Left colon (tissue), 2 donors: ENCODE measurements around the gene RPA1. TPM values are rescaled to one million over a fixed set of nuclear protein-coding genes. Genes with fewer than 3 reads are reported as not detected.

Experiments
- ATAC-seq: fragments of 200-7000 bp; cut with Tn5 transposase; one replicate; pipeline ENCODE4 v1.9.1; 2020; ENCODE audit warnings: mild to moderate bottlenecking, moderate library complexity
- DNase-seq, 2 donors: peaks; one replicate each; pipeline ENCODE4 v3.0.0-alpha.2; 2020
- intact Hi-C, 2 donors: fragments of 100-400 bp; cut with DNase I in 1 of 2; cut with micrococcal nuclease in 1 of 2; formaldehyde crosslinking; loops; one replicate each; pipeline versions ENCODE4 v1.11.2 to v1.14.0; 2022; cut with DNase I, micrococcal nuclease
- total RNA-seq, 2 donors: library from RNA; stranded (reverse); fragmentation: NEBNext Ultra II Directional; extraction: Animal tissue kit (Norgen Biotek cat#: 25700); gene quantifications; one replicate each; pipeline ENCODE4 v1.2.1, GENCODE V29; 2021
- donor health status: DM: no; HTN: no; CAD: no.
- donor health status: DM: yes; HTN: yes; CAD: no.

The RPA1 gene
- total RNA-seq, 2 donors from 2014 or later: 57.2 to 69.6 TPM

DNA sequence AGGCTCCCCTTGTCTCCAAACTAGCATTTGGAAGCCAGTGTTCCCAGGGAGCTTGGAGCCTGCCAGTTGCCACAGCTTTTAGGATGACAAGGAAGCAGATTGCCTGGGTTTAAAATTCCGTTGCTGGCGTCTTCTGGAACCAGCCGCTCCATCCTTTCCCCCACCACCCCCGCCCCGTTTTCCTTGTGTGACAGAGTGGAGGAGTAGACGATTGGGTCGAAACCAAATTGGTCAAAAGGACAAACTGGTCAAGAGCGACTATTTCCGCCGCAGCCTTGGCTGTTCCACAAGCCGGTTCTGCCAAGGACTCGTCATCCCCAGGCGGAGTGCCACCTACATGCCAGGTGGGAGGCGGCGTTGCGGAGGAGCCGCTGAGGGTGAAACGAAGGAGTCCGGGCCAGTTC, 91.1 kb downstream of the RPA1 start:
- intact Hi-C loops: no loop called here
- no peak for DNase-seq
- no peak for ATAC-seq

DNA sequence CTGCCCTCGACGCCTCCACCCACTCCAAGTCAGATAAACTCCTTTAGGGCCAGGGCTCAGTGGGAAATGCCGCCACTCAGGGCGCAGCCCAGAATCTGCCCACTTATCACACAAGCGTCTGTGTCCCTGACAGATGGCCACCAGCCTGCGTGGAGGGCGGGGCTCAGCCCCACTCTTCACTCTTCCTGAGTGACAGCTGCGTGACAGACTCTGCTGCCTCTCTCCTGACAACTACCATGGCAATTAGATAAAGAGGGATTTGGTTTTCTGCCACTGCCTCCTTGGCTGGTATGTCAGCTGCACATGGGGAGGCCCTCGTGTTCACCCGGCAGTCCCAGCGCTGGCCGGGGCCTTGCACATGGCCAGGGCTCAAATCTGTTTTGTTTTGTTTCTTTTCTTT, 99.2 kb downstream of the RPA1 start:
- DNase-seq (no peak), ATAC-seq (no peak)
- intact Hi-C loops: no loop called here

DNA sequence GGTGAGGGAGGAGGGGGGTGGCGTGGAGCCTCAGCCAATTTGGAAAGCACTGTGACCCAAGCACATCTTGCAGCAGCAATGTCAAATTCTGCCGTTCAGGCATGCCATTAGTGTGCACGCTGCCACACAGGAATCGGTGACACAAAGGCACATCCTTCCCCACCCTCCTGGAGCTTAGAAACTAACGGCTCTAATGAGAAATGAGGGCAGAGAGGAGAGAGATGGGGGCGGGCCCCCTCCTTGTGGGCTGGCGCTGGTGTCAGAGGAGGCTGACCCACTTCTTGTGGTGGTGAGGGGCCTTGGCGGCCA, 100.5 kb downstream of the RPA1 start:
- intact Hi-C loops: no loop called here
- DNase-seq: no peak
- ATAC-seq: no peak

DNA sequence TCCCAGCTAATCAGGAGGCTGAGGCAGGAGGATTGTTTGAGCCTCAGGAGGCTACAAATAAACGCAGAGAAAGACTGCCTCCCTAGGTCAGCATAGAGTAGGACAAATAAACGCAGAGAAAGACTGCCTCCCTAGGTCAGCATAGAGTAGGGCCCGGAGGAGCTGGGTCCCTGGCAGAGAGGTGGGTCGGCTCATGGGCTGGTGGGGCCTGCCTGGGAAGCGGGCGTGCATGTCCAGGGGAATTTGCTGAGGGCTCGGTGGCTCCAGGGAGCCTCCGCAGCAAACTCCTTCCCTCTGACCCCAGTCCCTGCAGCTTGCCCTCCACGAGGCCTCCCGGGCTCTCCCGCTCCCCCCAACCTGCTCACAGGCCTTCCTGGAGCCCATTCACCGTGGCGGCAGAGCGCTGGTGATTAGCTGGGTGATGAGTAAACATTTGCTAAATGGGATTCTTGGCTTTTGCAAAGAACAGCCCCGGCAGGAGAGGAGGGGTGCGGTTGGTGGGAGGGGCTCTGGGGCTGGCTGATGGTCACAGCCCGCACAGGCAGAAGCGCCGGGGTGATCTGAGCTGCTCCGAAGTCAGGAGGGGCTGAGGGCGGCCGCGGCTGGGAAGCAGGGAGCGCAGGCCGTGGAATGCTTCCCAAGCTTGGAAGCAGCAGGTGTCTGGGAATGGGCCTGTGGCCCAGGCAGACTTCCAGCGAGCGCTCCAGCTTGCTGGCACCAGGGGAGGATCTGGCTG, 102.2 kb downstream of the RPA1 start:
- peak; percentile 54 for ATAC-seq
- DNase-seq: no peak
- intact Hi-C loops: no loop called here

DNA sequence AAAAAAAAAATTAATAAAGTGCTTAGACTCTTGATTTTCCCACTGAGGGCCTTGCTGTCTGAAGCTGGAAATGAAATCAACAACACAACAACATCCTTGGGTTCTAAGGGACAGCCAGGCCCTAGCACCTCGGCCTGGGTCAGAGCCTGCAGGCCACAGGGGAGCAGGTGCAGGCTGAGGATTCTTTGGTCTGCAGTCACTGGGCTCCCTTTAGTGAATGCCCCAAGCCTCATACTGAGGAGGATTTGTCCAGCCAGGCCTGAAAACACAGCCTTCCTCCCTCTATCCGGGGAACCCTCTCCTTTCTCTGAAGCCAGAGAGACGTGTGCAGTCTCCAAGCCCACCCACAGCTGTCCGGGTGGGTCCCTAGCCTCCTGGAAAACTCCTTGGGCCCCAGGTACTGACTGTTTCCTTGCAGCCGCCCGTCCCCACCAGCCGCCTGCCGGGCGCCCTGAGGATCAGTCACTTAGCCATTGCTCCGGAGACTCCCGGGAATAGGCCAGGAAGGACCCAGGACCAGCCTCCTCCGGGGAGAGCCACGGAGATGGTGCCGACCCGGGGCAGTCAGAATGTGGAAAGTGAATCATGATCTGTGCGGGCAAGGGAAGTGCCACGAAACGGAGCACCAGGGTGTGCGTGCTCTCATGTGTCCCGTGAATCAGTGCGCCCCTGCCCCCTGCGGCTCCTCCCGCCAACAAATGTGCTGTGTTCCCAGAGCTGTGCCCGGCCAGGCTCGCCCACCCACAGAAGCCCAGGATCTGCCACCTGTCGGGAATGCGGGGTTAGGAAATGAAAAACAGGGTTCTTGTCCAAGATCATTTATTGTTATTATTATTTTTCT, 104.3 kb downstream of the RPA1 start:
- DNase-seq (no peak), ATAC-seq (no peak)
- intact Hi-C loops: no loop called here

DNA sequence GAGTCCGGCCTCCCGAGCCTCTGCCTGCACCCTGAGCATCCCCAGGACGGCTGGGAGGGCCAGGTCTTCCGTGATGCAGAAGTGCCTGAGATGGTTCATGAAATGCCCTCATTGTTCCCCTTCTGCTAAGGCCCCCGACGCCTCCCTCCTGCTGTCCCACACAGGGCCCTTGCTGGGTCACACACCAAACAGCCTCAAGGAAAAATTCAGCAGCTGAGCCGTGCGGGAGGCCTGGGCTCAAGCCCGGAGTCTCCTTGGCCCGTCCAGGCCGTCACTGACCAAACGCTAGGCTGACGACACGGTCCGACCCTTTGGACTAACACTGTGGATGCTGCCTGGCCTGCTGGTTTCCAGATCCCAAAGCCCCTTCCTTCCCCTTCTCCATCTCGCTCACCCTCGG, 105.1 kb downstream of the RPA1 start:
- intact Hi-C loops: no loop called here
- ATAC-seq (no peak), DNase-seq (no peak)

DNA sequence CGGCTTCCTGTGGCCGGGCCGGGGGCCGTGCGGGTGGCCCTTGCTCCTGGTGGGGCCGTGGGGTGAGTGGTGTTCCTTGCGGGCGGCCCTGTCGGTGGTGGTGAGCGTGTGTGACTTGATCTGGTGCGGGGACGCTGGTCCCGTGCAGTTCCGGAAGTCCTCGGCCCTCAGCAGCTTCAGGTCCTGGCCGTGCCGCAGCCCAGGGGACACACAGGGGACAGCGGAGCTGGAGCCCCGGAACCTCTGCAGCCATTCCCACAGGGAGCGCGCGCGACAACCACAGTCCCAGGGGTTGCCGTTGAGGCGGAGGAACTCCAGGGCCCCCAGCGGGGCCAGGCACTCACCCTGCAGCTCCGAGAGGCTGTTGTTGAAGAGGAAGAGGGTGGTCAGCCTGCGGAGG, 107.0 kb downstream of the RPA1 start:
- ATAC-seq (no peak), DNase-seq (no peak)
- intact Hi-C loops: no loop called here

DNA sequence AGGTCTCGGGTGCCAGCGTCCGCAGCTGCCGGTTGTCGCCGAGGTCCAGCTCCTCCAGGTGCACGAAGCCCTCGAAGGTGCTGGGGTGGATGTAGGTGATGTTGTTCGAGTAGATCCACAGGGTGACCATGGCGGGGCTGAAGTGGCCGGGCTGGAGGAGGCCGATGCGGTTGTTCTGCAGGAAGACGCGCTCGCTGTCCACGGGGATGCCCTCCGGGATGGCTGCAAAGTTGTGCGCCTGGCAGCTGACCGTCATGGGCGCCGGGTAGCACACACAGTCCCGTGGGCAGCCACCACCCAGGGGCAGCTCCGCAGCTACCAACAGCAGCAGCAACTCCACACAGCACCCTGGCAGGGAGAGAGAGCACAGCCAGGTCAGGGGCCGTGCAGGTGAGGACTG, 107.7 kb downstream of the RPA1 start:
- DNase-seq (no peak), ATAC-seq (no peak)
- intact Hi-C loops: no loop called here

DNA sequence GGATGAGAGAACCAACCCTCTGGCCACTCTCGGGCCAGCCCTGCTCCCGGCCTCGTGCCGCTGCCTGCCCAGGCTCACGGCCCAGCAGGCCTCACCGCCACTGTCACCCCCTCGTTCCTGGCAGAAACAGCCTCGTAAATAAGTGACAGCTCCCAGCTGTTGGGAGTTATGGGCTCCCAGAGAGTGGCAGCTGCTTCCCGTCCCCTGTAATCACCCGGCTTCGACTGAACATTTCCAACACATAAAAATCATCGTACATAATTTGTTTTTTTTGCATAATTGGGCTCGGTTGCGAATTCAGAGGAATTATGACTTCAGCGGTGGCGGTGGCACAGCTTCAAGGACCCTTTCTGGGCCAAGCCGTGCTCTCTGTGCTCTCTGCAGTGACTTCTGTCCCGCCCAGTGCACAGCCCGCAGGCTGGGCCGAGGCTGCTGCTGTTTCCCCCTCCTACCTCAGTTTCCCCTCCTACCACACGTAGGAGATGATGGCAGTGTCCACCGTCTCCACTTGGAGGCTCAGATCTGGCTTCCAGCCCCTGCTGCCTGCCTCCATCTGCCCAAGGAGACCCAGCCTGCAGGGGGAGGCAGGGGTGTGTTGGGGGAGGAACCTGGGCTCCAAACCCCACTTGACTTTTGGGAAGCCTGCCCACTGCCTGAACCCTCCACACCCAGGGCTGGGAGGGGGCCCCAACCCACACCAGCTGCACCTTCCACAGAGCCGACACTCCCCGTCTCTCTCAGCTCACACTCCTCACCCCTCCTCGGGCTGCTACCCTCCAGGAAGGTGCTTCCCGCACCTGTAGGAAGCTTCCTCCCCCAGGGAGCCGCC, 110.4 kb downstream of the RPA1 start:
- intact Hi-C loops: no loop called here
- ATAC-seq: peak; percentile 60
- peak in 1 of 2 donors; percentile 22 for DNase-seq

DNA sequence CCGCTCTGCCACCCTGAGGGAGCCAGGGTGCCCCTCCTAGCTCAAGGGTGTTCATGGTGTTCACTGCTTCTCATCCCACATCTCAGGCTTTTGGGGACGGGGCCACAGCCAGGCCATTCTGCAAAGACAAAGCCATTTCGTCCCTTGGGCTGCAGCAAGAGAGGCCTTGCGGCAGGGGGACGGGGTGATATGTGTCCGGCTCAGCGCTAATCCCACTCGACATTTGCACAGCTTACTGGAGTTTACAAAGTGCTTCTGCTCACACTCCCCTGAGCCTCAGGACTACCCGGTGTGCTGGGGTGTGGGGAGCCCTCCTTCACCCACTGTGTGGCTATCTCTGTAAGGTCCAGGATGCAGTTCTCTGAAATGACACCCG, 111.0 kb downstream of the RPA1 start:
- intact Hi-C loops: no loop called here
- no peak for ATAC-seq
- no peak for DNase-seq

DNA sequence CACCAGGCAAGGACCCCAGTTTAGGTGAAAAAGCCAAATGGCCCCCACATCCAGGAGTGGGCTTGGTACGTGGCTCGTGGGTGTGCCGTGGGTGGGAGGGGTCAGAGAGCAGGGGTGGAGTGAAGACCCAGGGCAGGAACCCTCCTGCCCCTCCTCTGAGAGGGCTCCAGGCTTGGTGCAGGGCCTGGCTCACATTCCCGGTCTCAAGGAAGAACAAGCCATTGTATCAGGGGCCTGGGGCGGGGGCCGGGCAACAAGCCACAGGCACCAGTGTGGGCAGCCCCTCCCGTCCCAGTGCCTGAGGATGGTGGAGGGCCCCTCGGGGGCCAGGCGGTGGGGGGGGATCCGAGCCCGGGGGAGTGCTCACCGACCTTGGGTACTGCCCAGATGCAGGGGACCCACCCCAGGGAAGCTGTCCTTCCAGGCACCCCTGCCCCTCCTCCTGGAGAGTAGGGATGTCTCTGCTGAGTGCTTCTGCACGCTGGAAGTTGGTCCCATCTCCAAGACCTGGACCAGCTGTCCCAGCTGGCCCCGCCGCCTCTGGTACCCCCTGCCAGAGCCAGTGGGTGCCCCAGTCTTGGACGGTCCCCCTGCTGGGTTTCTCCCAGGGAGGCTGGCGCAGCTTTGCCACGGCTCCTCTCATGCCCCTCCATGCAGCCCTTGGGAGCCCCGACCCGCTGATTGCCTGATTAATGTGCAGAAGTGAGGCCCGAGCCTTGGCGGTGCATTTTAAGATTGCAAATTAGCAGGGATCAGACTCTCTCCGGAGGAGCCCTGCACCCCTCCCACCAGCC, 111.7 kb downstream of the RPA1 start:
- intact Hi-C loops: no loop called here
- no peak for DNase-seq
- no peak for ATAC-seq

DNA sequence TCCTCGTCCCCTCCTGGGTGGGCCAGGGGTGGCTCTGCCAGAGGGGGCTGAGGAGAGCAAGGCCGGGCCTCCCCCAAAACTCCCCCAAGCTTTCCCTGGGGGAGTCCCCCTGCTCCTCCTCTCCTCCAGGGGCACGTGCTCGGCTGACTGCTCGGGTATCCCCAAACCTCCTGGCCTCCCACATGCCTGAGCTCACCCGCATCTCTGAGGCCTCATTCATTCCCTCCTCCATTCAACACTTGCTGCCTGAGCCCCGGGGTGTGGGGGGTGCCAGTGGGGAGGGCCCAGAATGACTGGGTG, 112.2 kb downstream of the RPA1 start:
- no peak for ATAC-seq
- intact Hi-C loops: no loop called here
- DNase-seq: no peak

DNA sequence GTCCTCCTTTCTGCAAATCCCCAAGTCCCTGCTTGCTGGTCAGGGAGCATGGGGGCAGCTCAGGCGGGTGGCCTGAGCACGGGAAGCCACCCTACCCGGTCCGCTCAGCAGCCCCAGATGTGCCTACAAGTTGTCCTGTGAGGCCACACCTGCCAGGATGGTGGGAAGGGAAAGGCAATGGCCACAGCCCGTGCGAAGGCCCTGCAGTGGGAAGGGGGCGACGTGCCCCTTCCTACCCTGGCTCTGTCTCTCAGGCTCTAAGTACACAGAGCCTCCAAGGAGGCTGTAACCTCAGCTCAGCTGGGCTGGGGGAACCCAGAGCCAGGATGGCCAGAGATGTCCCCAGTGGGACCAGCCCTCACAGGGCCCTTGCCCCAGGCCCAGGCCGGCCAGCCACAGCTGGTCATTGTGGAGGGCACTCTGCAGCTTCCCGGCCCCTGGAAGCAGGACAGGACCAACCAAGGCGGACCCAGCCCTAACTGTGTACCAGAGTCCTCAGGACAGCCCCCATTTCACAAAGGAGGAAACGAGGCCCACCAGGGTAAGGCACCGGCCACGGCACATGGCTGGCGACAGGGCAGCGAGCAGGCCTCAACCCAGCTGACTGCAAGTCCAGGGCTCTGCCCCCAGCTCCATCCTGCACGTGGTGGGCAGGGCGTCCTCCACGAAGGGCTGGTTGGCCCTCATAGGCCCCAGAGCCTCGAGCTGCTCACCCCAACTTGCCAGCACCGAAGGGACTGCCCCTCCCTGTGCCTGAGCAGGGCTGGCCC, 113.0 kb downstream of the RPA1 start:
- intact Hi-C loops: no loop called here
- DNase-seq: no peak
- ATAC-seq: no peak

DNA sequence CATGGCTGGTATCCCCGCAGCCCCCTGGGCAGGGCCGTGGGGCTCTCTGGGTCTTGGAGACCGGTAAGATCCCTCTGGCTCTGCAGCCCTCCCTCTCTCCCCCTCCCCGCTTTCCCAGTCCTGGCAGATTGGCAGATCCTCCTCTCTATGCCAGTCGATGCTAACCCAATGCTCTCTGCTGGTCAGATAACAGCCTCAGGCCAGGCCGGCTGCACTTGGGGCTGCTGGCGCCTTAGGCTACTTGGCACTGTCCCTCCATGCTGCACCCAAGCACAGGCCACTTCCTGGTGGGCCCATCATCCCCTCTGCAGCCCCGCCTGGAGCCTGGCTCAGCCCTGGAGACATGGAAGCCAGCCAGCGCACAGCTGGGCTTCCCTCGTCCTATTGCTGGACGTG, 113.6 kb downstream of the RPA1 start:
- intact Hi-C loops: no loop called here
- DNase-seq: no peak
- ATAC-seq: no peak

DNA sequence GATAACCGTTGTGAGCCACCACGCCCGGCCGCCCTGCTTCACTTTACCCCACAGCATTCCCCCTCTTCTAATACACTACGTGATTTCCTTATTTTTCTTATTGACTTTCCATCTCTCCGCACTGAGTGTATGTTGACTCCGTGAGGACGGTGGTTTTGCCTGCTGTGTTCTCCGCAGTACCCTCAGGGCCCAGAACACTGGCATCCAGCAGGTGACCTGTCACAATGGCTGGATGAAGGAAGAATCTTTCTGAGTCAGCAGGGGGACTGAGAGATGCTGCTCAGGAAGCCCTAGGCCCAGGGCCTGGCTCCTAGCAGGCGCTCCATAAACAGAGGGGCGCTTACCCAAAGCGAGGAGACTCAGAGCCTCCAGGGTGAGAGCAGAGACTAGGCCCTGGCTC, 115.8 kb downstream of the RPA1 start:
- intact Hi-C loops: no loop called here
- DNase-seq: no peak
- no peak for ATAC-seq

DNA sequence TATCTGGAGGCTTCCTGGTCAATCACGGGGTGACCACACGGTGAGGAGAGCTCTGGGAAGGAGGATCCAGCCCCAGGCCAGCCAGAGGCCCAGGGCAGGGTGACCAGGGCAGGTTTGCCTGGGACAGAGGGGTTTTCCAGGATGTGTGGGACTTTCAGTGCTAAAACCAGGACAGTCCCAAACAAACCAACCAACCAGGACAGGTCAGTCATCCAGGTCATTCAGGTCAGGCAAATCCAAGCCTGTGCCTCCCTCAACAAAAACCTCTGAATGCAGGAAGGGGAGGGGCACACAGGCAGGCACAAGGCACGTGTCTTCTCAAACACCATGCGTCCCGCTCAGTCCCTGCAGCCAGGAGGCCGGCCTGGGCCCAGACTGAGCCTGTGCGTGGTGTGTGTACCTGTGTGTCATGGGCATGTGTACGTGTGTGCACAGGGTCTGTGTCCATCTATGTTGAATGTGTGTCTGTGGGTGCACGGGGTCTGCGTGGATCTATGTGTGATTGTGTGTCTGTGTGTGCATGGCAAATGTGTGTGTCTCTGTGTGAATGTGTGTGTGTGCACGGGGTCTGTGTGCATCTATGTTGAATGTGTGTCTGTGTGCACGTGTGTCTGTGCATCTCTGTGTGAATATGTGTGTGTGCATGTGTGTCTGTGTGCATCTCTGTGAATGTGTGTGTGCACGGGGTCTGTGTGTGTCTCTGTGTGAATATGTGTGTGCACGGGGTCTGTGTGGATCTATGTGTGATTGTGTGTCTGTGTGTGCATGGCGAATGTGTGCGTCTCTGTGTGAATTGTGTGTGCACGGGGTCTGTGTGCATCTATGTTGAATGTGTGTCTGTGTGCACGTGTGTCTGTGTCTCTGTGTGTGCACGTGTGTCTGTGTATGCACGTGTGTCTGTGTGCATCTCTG, 116.5 kb downstream of the RPA1 start:
- ATAC-seq: no peak
- DNase-seq: no peak
- intact Hi-C loops: no loop called here

DNA sequence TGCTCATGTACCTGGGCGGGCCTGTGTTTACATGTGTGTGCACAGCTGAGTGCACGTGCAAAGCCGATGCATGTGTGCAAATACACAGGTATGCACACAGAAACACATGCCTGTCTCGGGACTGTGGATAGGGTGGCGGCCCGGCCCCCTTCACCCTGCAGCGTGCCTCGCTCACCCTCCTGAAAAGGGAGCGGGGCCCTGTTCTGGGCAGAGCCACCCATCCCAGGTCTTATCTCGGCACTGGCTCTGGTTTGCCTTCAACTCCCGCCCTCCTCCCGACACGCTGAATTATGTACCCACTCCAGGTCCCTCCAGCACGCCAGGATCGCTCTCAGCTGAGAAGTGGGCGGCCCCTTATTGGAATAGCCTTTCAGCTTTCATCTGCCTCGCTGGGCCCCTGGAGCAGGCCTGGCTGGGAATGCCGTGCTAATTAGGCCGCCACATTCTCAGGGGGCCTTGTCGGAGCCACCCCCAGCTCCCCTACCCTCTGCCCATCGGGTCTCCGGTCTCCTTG, 117.5 kb downstream of the RPA1 start:
- intact Hi-C loops: no loop called here
- DNase-seq (no peak), ATAC-seq (no peak)
